GM12865 (cell line): ENCODE measurements around the gene CTLA4.

Source experiments
- DNase-seq: peaks from one replicate; pipeline ENCODE4 v3.0.0; 2010; ENCODE audit warnings: low read depth
- H3K4me3 ChIP-seq: 2 replicates; pipeline ENCODE4 v1.5.1; 2011; ENCODE audit warnings: mild to moderate bottlenecking, low read depth, low read length, control low read depth
- TF ChIP-seq, protein P1 (sequence below): IDR thresholded peaks from 2 replicates; pipeline ENCODE4 v1.5.1; 2011; ENCODE audit warnings: low read length, control low read depth, low read depth, inconsistent platforms; ENCODE audit not compliant: insufficient read depth; ENCODE audit errors: missing control alignments

CTLA4 gene

GRCh38 chr2:203853722-203854121, 13.8 kb upstream of the CTLA4 start:
- TF ChIP-seq, protein P1, sequence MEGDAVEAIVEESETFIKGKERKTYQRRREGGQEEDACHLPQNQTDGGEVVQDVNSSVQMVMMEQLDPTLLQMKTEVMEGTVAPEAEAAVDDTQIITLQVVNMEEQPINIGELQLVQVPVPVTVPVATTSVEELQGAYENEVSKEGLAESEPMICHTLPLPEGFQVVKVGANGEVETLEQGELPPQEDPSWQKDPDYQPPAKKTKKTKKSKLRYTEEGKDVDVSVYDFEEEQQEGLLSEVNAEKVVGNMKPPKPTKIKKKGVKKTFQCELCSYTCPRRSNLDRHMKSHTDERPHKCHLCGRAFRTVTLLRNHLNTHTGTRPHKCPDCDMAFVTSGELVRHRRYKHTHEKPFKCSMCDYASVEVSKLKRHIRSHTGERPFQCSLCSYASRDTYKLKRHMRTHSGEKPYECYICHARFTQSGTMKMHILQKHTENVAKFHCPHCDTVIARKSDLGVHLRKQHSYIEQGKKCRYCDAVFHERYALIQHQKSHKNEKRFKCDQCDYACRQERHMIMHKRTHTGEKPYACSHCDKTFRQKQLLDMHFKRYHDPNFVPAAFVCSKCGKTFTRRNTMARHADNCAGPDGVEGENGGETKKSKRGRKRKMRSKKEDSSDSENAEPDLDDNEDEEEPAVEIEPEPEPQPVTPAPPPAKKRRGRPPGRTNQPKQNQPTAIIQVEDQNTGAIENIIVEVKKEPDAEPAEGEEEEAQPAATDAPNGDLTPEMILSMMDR, result no peak
- DNase-seq, result no peak
- H3K4me3 ChIP-seq, result no peak overlapping the region

GRCh38 chr2:203855274-203855673, 12.3 kb upstream of the CTLA4 start:
- no peak for DNase-seq
- TF ChIP-seq, protein P1, result no peak
- no peak overlapping the region for H3K4me3 ChIP-seq

GRCh38 chr2:203857656-203858055, 9.9 kb upstream of the CTLA4 start:
- H3K4me3 ChIP-seq, result no peak overlapping the region
- TF ChIP-seq, protein P1, result no peak
- no peak for DNase-seq

GRCh38 chr2:203858176-203858575, 9.4 kb upstream of the CTLA4 start:
- TF ChIP-seq, protein P1, result no peak
- DNase-seq, result no peak
- no peak overlapping the region for H3K4me3 ChIP-seq

DNA sequence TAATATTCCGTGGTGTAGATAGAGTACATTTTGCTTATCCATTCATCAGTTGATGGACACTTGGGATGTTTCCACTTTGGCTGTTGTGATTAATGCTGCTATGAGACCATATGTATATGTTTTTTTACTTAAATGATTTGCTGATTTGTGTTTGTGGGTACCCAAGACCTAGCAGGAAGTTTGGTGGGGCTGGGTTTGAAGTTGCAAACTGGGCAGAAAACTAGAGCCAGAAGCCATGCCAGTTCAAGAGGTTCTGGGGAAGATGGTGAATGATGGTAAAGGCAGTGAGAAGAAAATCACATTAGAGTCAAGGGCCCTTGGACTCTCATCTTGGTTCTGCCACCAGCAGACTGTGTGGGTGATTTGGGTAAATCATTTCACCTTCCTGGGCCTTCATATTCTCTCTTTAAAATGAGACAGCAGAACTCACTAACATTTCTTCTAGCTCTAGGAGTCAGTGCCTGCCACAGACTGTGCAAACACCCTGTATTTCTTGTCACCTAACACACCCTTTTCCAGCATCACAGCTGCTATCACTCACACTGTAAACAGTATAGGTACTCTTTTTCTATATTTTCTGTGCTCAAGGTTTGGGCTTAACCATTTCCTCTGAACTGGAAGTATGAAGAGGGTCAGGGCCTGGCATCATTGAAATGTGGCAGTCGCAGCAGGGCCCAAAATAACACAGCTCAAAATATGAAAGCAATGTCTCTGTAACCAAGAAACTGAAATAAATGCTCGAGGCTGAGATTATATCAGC, 8.4 kb upstream of the CTLA4 start:
- TF ChIP-seq, protein P1, result no peak
- DNase-seq, result no peak
- H3K4me3 ChIP-seq, result no peak overlapping the region

DNA sequence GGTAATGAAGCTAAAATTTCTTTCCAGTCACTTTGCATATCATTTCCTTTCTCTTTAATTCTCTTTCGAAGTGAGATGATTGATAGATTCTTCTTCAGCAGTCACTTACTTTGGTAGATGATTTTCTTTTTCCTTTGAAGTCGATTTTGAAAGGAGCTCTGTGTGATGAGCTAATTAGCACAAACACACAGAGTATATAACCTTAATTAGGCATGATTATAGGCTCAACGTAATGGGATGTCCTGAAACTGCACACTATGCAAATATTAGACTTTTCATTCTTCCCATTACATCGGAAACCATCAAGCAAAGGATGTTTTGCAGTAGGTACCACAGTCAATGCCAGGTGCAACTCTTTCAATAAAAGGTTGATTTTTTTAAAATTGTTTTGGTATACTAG, 6.4 kb upstream of the CTLA4 start:
- H3K4me3 ChIP-seq, result no peak overlapping the region
- TF ChIP-seq, protein P1, result no peak
- DNase-seq, result no peak

DNA sequence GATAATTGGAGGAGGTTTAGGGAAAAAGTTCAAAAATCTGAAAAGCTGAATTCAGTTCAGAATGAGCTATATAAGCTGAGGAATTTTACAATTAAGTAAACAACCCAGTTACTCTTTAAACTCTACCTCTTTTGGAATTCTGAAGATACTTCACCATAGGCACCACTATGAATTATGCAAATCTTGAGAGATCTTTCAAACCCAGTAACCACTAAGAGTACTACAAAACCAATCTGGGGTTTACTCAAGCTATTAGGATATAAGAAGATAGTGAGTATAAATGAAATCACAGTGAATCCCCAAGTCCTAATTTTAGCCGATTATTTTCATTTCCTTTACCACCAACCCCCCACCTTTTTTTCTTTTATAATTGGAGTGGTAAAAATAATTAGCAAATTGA, 6.0 kb upstream of the CTLA4 start:
- DNase-seq, result no peak
- TF ChIP-seq, protein P1, result no peak
- no peak overlapping the region for H3K4me3 ChIP-seq
